Measurements from ENCODE around the gene LRRC2.

LRRC2 gene

DNA sequence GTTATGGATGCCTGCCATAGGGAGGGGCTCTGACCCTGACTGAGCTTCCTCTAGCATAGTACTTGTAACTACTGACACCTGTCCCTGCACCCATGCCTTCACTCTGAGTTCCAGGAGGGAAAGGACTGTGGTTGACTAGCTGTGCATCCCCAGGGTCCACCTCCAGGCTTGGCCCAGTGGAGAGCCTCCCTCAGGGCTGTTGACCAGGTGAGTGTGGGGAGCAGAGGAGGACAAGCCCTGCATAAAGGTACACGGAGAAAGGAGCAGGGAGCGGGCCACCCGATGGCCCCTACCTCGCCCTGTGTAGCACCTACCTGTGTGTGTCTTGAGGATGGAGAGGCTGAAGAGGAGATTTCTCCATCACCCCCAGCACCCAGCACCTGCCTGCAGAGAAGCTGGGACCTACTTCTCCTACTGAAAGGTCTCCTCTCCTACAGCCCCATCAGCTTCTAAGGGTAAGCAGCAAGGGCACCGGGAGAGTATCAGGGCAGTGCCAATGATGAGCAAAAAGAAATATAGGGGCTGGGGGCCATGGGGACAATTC lies 94.7 kb downstream of the LRRC2 start:
- no peak for DNase-seq

DNA sequence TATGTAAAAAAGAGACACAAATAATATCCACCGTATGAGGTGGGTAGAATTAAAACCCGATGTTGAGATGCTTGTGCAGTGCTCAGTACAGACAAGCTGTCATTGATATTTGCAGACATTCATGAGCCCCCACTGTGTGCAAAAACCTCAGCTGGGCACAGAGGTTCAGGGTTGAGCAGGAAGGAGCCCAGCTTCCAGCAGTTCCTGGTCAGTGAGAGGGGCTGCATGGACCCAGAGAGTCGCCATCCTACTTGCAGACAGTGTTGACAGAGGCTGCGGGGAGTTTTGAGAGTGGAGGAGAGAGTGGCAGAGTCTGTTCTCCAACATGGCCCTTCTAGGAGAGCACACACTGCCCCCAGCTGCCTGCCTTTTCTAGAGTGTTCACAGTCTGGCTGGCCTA lies 95.3 kb downstream of the LRRC2 start:
- no peak for DNase-seq

DNA sequence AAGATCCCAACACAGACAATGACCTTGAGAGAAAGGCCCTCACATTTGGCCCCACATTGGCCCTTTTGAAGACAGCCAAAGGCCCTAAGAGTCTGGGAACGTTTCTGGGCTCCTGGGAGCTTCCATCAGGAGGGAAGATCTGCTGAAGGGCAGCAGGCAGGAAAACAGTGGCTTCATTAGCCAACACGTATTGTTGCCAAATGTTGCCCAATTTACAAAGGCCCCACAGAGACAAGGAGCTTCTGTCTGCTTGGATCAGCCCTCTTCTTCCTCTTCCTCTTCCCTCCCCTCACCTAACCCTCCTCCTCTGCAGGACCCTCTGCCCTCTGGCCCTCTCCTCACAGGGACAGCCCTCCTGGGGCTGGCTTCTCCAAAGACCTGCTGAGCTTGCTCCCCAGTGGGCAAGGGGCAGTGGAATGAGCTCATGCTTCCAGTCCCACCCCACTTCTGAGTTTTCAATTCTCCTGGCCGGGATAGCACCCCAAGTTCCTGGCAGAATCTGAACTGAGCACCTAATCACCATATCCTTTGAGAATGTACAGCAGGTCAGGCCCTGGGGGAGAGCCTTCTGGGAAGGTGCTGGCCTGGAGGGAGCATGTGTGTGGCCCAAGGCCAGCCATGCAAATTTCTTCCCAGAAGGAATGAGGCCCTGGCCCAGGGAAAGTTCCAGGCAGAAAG lies 96.3 kb downstream of the LRRC2 start:
- no peak for DNase-seq

GRCh38 chr3:46468753-46469600 lies 97.1 kb downstream of the LRRC2 start:
- DNase-seq: no peak

GRCh38 chr3:46467562-46467961 lies 98.5 kb downstream of the LRRC2 start:
- DNase-seq: no peak

DNA sequence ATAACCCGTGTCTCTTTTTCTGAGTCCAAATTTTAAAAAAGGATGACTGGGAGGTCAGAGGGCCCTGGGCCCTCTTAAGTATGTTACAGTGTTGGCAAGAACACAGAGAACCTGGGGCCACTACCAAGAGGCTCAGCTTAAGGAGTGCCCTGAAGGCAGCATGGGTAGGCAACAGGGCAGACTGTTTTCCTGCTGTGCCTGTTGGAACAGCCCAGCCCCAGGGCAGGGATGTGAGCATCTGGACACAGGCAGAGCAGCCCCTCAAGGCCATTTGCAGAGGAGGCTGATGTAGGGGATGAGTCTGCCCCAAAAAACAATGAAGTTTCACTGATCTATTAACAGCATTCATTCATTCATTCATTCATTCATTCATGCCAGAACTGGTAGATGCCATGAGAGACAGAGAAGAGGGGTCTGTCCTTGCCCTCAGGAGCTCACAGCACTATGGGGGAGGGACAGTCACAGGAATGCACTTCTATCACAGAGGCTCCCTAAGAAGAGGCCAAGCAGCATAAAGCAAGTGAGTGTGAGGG lies 99.2 kb downstream of the LRRC2 start:
- no peak for DNase-seq

DNA sequence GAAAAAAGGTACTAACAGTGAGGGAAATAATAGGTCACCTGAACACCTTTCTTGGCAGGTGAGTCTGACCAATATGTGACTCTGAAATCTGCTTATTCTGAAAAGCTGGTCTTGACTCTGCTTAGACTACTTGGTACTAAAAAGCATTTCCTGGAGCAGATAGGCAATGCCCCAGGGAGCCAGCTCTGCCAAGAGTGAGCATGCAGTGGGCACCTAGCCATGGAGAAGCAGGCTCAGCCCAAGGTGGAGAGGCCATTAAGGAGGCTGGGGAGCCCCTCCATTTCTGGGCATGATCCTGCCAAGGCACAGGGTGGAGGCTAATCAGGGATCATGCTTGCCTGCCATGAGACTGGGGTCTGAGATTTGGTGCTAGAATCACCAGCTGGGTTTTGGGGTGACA lies 99.8 kb downstream of the LRRC2 start:
- no peak for DNase-seq
